ENCODE measurements around the gene GNB5.
"Not testable (repeated sequence)": the region's sequence is repeated elsewhere in the genome, so short reads cannot be mapped to it uniquely, and the experiment has no call there.

The GNB5 gene

DNA sequence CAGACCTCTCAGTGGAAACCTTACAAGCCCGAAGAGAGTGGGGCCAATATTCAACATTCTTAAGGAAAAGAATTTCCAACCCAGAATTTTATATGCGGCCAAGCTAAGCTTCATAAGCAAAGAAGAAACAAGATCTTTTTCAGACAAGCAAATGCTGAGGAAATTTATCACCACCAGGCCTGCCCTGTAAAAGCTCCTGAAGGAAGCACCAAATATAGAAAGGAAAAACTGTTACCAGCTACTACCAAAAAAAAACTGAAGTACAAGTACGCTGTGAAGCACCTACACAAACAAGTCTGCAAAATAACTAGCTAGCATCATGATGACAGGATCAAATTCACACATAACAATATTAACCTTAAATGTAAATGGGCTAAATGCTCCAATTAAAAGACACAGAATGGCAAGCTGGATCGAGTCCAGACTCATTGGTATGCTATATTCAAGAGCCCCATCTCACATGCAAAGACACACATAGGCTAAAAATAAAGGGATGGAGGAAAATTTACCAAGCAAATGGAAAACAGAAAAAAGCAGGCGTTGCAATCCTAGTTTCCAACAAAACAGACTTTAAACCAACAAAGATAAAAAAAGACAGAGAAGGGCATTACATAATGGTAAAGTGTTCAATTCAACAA lies 25.6 kb downstream of the GNB5 start:
- peaks cover 23% of the 10 kb centered on the region for H3K36me3 Mint-ChIP-seq (ENCODE audit: low read depth)
- H3K27ac Mint-ChIP-seq, H3K9me3 Mint-ChIP-seq, DNase-seq, H3K27me3 Mint-ChIP-seq, H3K4me3 Mint-ChIP-seq: not testable (repeated sequence)
- peaks cover 42% of the 10 kb centered on the region for H3K4me1 Mint-ChIP-seq (ENCODE audit: low read depth)

- DNase-seq: no peak
- H3K4me3 Mint-ChIP-seq: no peak overlapping the region
- H3K27ac Mint-ChIP-seq: peak overlapping the region; percentile 65
- no peaks in the 10 kb centered on the region for H3K9me3 Mint-ChIP-seq
- peaks cover 28% of the 10 kb centered on the region for H3K36me3 Mint-ChIP-seq (ENCODE audit: low read depth)
- H3K4me1 Mint-ChIP-seq (ENCODE audit: low read depth): peaks cover 34% of the 10 kb centered on the region
- H3K27me3 Mint-ChIP-seq: no peaks in the 10 kb centered on the region
These were observed 26.4 kb downstream of the GNB5 start for GRCh38 chr15:52164631-52165265.

- H3K27ac Mint-ChIP-seq: no peak overlapping the region
- DNase-seq: no peak
- no peak overlapping the region for H3K4me3 Mint-ChIP-seq
- H3K9me3 Mint-ChIP-seq: no peaks in the 10 kb centered on the region
- peaks cover 31% of the 10 kb centered on the region for H3K36me3 Mint-ChIP-seq (ENCODE audit: low read depth)
- H3K27me3 Mint-ChIP-seq: no peaks in the 10 kb centered on the region
- H3K4me1 Mint-ChIP-seq (ENCODE audit: low read depth): peaks cover 32% of the 10 kb centered on the region
These were observed 27.6 kb downstream of the GNB5 start for GRCh38 chr15:52163321-52164190.

- Mint-ChIP-seq H3K27me3 (no peaks in the 10 kb centered on the region), H3K9me3 (no peaks in the 10 kb centered on the region)
These were observed 28.3 kb downstream of the GNB5 start for GRCh38 chr15:52162876-52163275.

DNA sequence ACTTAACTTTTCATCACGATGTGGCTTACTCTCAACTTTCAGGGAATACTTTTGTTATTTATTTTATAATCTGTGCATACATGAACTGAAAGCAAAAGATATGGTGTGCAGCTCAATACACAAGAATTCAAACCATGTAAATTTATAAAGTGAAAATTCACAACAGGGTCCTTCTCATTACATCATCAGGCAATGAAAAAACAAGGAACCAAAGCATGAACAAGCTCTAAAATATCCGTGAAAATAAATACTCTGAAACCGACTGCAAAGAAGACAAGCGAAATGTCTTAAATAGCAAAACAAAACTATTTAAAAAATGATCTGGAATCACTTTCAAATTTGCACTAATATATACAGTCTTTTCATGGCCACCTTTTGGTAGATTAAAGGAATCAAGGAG lies 28.9 kb downstream of the GNB5 start:
- no peaks in the 10 kb centered on the region for H3K9me3 Mint-ChIP-seq
- H3K36me3 Mint-ChIP-seq (ENCODE audit: low read depth): peaks cover 31% of the 10 kb centered on the region
- H3K4me1 Mint-ChIP-seq (ENCODE audit: low read depth): peaks cover 26% of the 10 kb centered on the region
- no peak for DNase-seq
- H3K27me3 Mint-ChIP-seq: no peaks in the 10 kb centered on the region
- no peak overlapping the region for H3K27ac Mint-ChIP-seq
- no peak overlapping the region for H3K4me3 Mint-ChIP-seq

More at GRCh38 chr15:52162876-52163275, 28.3 kb downstream of the GNB5 start:
- peaks cover 31% of the 10 kb centered on the region for H3K36me3 Mint-ChIP-seq (ENCODE audit: low read depth)
- H3K4me3 Mint-ChIP-seq: no peak overlapping the region
- H3K4me1 Mint-ChIP-seq (ENCODE audit: low read depth): peaks cover 28% of the 10 kb centered on the region
- DNase-seq: no peak
- H3K27ac Mint-ChIP-seq: no peak overlapping the region

- Mint-ChIP-seq H3K4me1 (ENCODE audit: low read depth) (peaks cover 20% of the 10 kb centered on the region), H3K9me3 (no peaks in the 10 kb centered on the region), H3K4me3 (no peak overlapping the region), H3K36me3 (ENCODE audit: low read depth) (peaks cover 31% of the 10 kb centered on the region), H3K27me3 (no peaks in the 10 kb centered on the region), H3K27ac (no peak overlapping the region)
- DNase-seq: no peak
These were observed 29.7 kb downstream of the GNB5 start for GRCh38 chr15:52161406-52161966.

DNA sequence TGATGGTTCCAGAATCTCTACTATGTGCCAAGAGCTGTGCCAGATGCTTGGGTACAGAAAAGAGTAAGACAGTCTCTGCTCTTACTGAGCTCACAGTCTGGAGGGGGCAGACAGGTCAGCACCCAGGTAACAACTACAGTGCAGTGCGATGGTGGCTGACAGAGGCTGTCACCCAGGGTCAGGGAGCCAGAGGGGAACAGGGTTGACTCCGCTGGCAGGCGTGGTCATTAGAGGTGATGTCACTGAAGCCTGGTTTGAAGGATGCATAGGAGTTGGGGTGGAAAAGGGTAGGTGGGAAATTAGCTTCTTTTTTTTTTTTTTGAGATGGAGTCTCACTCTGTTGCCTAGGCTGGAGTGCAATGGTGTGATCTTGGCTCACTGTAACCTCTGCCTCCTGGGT lies 31.5 kb downstream of the GNB5 start:
- Mint-ChIP-seq H3K27me3 (no peaks in the 10 kb centered on the region), H3K4me1 (ENCODE audit: low read depth) (peaks cover 2% of the 10 kb centered on the region), H3K27ac (no peak overlapping the region), H3K4me3 (no peak overlapping the region), H3K9me3 (no peaks in the 10 kb centered on the region), H3K36me3 (ENCODE audit: low read depth) (peaks cover 31% of the 10 kb centered on the region)
- DNase-seq: no peak

- Mint-ChIP-seq H3K9me3 (no peaks in the 10 kb centered on the region), H3K4me3 (no peak overlapping the region), H3K27me3 (no peaks in the 10 kb centered on the region), H3K4me1 (ENCODE audit: low read depth) (no peaks in the 10 kb centered on the region), H3K27ac (no peak overlapping the region), H3K36me3 (ENCODE audit: low read depth) (peaks cover 32% of the 10 kb centered on the region)
- DNase-seq: no peak
These were observed 33.0 kb downstream of the GNB5 start for GRCh38 chr15:52158084-52158765.

DNA sequence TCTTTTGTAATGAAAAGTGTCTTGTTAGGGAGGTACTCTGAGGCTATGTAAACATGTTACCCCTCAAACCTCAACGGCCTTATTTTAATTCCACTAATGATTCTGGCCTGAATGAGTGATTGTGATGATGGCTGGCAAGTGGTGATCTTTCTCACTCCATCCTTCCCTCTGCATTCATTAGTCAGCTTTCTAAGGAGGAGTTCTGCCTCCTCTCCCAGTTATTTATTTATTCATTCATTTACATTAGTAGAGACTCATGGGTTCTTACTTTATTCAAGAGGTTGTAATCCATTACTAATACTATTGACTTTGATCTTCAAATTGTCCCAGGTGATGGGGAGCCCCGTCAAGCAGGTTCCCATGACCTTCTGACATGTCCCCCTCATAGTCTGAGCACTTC lies 35.3 kb downstream of the GNB5 start:
- H3K4me3 Mint-ChIP-seq: no peak overlapping the region
- H3K27me3 Mint-ChIP-seq: no peaks in the 10 kb centered on the region
- H3K9me3 Mint-ChIP-seq: no peaks in the 10 kb centered on the region
- peaks cover 29% of the 10 kb centered on the region for H3K36me3 Mint-ChIP-seq (ENCODE audit: low read depth)
- no peak for DNase-seq
- H3K4me1 Mint-ChIP-seq (ENCODE audit: low read depth): no peaks in the 10 kb centered on the region
- H3K27ac Mint-ChIP-seq: no peak overlapping the region

DNA sequence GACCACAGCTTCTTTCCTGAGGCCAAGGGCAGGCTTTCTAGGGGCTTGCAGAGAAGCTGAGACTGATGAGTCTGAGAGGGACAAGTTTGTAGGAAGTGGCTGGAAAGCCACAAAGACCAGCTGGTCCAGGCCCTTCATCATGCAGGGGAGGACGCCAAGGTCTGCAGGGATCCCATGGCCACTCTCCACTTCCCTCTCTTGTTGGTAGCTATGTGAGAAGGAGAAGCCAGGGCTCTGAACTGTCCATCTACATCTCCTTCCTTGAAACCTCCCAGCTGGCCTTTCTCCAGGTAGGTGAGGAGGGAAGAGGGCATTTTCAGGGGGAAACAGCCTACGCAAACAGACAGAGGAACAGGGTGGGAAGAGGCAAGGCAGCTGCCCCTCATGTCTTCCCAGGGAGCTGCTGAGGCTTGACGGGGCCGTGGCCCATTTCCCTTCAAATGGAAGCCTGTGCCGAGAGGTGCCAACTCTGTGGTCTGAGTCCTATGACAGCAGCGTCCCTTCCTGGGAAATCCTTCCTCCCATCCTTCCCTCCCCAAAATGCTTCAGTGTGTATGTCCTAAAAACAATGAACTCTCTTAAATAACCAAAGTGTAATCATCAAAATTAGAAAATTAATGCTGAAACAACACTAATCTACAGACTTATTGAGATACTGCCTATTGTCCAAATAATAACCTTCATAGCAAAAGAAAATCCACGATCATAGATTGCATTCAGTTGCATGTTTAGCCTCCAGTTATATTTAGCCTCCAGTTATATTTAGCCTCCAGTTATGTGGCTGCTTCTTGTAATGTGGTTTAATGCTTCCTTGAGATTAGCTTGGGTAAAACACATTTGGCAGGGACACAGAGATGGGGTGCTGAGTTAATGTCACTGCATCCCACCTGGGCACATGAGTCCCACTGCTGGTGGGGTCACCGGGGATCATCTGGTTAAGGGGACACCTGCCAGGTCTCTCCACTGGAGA lies 36.0 kb downstream of the GNB5 start:
- Mint-ChIP-seq H3K9me3 (no peaks in the 10 kb centered on the region), H3K27me3 (no peaks in the 10 kb centered on the region), H3K36me3 (ENCODE audit: low read depth) (peaks cover 33% of the 10 kb centered on the region), H3K4me1 (ENCODE audit: low read depth) (no peaks in the 10 kb centered on the region), H3K4me3 (no peak overlapping the region), H3K27ac (no peak overlapping the region)
- no peak for DNase-seq

- Mint-ChIP-seq H3K4me3 (no peak overlapping the region), H3K9me3 (no peaks in the 10 kb centered on the region), H3K27ac (no peak overlapping the region), H3K36me3 (ENCODE audit: low read depth) (peaks cover 36% of the 10 kb centered on the region), H3K27me3 (no peaks in the 10 kb centered on the region), H3K4me1 (ENCODE audit: low read depth) (no peaks in the 10 kb centered on the region)
- no peak for DNase-seq
These were observed 37.0 kb downstream of the GNB5 start for GRCh38 chr15:52153900-52154895.

DNA sequence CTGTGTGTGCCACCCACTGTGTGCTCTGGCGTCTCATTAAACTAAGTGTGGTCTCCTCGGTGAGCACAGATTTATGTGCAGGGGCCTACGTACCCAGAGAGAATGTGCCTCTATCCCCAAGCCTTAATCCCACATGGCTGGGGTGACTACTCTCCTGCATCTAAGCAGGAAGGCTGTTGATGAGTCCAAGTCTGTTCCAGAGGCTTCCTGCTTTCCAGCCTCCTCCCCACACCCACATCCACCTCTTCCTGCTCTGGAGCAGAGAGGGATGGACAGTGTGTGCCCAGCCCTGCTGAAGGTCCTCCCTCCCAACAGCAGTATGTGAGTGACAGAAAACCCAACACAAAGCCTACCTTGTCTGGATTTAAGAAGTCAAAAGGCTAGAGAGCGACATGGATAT lies 39.8 kb downstream of the GNB5 start:
- Mint-ChIP-seq H3K4me3 (no peak overlapping the region), H3K9me3 (no peaks in the 10 kb centered on the region), H3K27ac (no peak overlapping the region), H3K4me1 (ENCODE audit: low read depth) (no peaks in the 10 kb centered on the region), H3K27me3 (no peaks in the 10 kb centered on the region), H3K36me3 (ENCODE audit: low read depth) (peaks cover 56% of the 10 kb centered on the region)
- no peak for DNase-seq

All from activated T-cell treated with anti-CD3 and anti-CD28 coated beads, Interleukin-2, amount 50 U/mL, for 24 hours (primary cell).